HepG2 (cell line): Measurements from ENCODE around the gene TSC22D4. TPM values are rescaled to one million over a fixed set of nuclear protein-coding genes. Genes with fewer than 3 reads are reported as not detected.

ENCODE experiments used
- HDAC2 ChIP-seq: sonication (generic); formaldehyde crosslinking; IDR thresholded peaks from 2 replicates; pipeline ENCODE4 v1.4.0; 2020; ENCODE audit warnings: missing genetic modification reagents
- HOXA9 ChIP-seq: sonication (generic); formaldehyde crosslinking; IDR thresholded peaks from 2 replicates; pipeline ENCODE4 v1.8.1; 2022; ENCODE audit warnings: missing genetic modification reagents, mild to moderate bottlenecking, moderate library complexity, borderline replicate concordance
- MTA1 ChIP-seq: sonication (generic); formaldehyde crosslinking; IDR thresholded peaks from 2 replicates; pipeline ENCODE4 v1.4.0; 2020; ENCODE audit warnings: missing genetic modification reagents, mild to moderate bottlenecking, borderline replicate concordance
- PAF1 ChIP-seq: IDR thresholded peaks from 2 replicates; pipeline ENCODE4 v1.6.1; 2016; ENCODE audit warnings: missing genetic modification reagents, missing compliant biosample characterization
- SAFB2 ChIP-seq: sonication (generic); formaldehyde crosslinking; IDR thresholded peaks from 2 replicates; pipeline ENCODE4 v1.5.1; 2020; ENCODE audit warnings: missing genetic modification reagents, low read depth, mild to moderate bottlenecking, borderline replicate concordance
- SMARCE1 ChIP-seq: fragments of 450-650 bp; IDR thresholded peaks from 2 replicates; pipeline ENCODE4 v1.6.1; 2017; ENCODE audit warnings: borderline replicate concordance
- ZNF207 ChIP-seq: fragments of 450-650 bp; IDR thresholded peaks from 2 replicates; pipeline ENCODE4 v1.6.1; 2016; ENCODE audit warnings: antibody characterized with exemption, borderline replicate concordance
- ZNF232 ChIP-seq: sonication (generic); formaldehyde crosslinking; IDR thresholded peaks from 2 replicates; pipeline ENCODE4 v1.4.0; 2020; ENCODE audit warnings: missing genetic modification reagents, borderline replicate concordance
- ZNF264 ChIP-seq: sonication (generic); formaldehyde crosslinking; IDR thresholded peaks from 2 replicates; pipeline ENCODE4 v1.4.0; 2020; ENCODE audit warnings: missing genetic modification reagents
- ZNF326 ChIP-seq: sonication (generic); formaldehyde crosslinking; IDR thresholded peaks from 2 replicates; pipeline ENCODE4 v1.4.0; 2020; ENCODE audit warnings: missing genetic modification reagents, borderline replicate concordance
- ZNF329 ChIP-seq: sonication (generic); formaldehyde crosslinking; IDR thresholded peaks from 2 replicates; pipeline ENCODE4 v1.9.0; 2021; ENCODE audit warnings: low read depth, mild to moderate bottlenecking, missing genetic modification reagents
- ZNF501 ChIP-seq: sonication (generic); formaldehyde crosslinking; IDR thresholded peaks from 2 replicates; pipeline ENCODE4 v1.5.1; 2020; ENCODE audit warnings: mild to moderate bottlenecking, moderate library complexity, missing genetic modification reagents
- polyA plus RNA-seq, 8 experiments: library from polyadenylated mRNA; depleted of rRNA in 3 of 8; stranded (reverse) in 7 of 8; unstranded in 1 of 8; fragments of >200 nt; fragmentation: Illumina TruSeq in 4 of 8; extraction: Trizol in 4 of 8; gene quantifications; 2 replicates each; pipeline versions ENCODE4 v1.2.1 to v1.2.3, GENCODE V29; 2011 to 2016; ENCODE audit warnings: low read depth in 4 of 8, missing spikeins in 1 of 8, mixed read lengths in 1 of 8; ENCODE audit not compliant: insufficient read depth in 1 of 8
- total RNA-seq, 5 experiments: library from RNA; depleted of rRNA; stranded (reverse); fragments of >200 nt; fragmentation: Illumina TruSeq; extraction: Trizol; gene quantifications; 2 replicates each; pipeline ENCODE4 v1.2.3, GENCODE V29; 2016; ENCODE audit warnings: low read depth in 1 of 5
- TF ChIP-seq, protein P1 (sequence below): conservative IDR thresholded peaks from 2 replicates; pipeline ENCODE4 v1.6.1; 2018; ENCODE audit warnings: missing genetic modification reagents
- TF ChIP-seq, protein P2 (sequence below): sonication (generic); formaldehyde crosslinking; IDR thresholded peaks from 2 replicates; pipeline ENCODE4 v1.5.1; 2020; ENCODE audit warnings: mild to moderate bottlenecking, missing genetic modification reagents, borderline replicate concordance
- TF ChIP-seq, protein P3 (sequence below): sonication (generic); formaldehyde crosslinking; IDR thresholded peaks from 2 replicates; pipeline ENCODE4 v1.5.1; 2020; ENCODE audit warnings: mild to moderate bottlenecking, missing genetic modification reagents, moderate library complexity
- TF ChIP-seq, protein P4 (sequence below): sonication (generic); formaldehyde crosslinking; IDR thresholded peaks from 2 replicates; pipeline ENCODE4 v1.9.0; 2022; ENCODE audit warnings: missing genetic modification reagents, mild to moderate bottlenecking, borderline replicate concordance

TSC22D4 gene
- total and polyA plus RNA-seq, 2 of the 13 experiments (the other 11 are each of a cell fraction or from before 2014, with no cell fraction given) = 7.7 to 8.7 TPM

DNA sequence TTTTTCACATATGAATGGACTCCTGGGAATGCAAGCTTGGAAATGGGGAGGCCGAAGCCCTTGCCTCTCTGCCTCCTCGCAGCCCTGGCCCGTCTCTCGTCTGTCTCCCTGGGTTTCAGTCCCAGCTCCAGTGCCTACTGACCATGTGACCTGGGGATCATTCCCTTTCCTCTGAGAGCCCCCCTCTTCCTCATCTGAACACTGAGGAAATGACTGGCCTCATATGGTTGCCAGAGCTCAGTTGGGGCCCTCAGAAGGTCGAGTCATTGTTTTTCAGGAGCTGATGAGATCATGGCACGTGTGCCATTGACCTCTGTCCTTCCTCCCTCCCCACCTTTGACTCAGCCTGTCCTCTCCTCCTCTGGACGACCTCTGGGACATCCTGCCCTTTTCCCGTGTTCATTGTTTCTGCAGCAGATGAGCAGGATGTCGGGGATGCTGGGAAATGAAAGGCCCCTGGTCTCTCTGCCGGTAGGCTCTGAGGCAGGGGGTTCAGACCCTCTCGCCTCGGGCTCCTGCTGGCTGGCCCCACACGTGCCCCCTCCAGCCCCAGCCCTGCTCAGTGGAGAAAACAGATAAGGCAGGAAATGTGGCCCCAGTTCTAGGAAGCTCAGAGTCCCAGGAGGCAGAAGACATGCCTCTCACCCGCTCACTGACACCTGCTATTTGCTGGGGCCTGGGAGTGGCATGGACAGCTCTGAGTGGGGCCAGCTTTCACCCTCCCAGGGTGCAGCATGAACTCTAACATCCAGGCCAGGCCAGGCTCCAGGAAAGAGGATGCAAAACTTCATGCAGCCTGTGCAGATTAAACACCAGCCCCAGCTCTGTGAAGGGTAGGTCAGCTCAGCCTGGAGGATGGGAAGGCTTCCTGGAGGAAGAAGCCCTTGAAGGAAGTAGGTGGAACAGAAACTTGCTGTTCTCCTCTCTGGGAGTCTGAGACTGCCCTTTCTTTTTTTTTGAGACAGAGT lies 34.4 kb downstream of the TSC22D4 start (continued):
- TF ChIP-seq, protein P1, sequence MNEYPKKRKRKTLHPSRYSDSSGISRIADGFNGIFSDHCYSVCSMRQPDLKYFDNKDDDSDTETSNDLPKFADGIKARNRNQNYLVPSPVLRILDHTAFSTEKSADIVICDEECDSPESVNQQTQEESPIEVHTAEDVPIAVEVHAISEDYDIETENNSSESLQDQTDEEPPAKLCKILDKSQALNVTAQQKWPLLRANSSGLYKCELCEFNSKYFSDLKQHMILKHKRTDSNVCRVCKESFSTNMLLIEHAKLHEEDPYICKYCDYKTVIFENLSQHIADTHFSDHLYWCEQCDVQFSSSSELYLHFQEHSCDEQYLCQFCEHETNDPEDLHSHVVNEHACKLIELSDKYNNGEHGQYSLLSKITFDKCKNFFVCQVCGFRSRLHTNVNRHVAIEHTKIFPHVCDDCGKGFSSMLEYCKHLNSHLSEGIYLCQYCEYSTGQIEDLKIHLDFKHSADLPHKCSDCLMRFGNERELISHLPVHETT (CRISPR knock-in tag) = 0 out of 2 replicates have a peak, but pooled peaks have one; percentile 36
- TF ChIP-seq SMARCE1 (no peak), ZNF207 (no peak), ZNF232 (CRISPR knock-in tag) (no peak), SAFB2 (CRISPR knock-in tag) (no peak), HDAC2 (CRISPR knock-in tag) (peak; percentile 89), MTA1 (CRISPR knock-in tag) (peak; percentile 89; the same call in 1 of the 2 replicates), PAF1 (CRISPR knock-in tag) (no peak), ZNF501 (CRISPR knock-in tag) (peak; percentile 31; the same call in 1 of the 2 replicates), ZNF329 (CRISPR knock-in tag) (no peak; the same call in 1 of the 2 replicates), HOXA9 (CRISPR knock-in tag) (no peak), ZNF264 (CRISPR knock-in tag) (no peak), ZNF326 (CRISPR knock-in tag) (no peak)
- TF ChIP-seq, protein P2, sequence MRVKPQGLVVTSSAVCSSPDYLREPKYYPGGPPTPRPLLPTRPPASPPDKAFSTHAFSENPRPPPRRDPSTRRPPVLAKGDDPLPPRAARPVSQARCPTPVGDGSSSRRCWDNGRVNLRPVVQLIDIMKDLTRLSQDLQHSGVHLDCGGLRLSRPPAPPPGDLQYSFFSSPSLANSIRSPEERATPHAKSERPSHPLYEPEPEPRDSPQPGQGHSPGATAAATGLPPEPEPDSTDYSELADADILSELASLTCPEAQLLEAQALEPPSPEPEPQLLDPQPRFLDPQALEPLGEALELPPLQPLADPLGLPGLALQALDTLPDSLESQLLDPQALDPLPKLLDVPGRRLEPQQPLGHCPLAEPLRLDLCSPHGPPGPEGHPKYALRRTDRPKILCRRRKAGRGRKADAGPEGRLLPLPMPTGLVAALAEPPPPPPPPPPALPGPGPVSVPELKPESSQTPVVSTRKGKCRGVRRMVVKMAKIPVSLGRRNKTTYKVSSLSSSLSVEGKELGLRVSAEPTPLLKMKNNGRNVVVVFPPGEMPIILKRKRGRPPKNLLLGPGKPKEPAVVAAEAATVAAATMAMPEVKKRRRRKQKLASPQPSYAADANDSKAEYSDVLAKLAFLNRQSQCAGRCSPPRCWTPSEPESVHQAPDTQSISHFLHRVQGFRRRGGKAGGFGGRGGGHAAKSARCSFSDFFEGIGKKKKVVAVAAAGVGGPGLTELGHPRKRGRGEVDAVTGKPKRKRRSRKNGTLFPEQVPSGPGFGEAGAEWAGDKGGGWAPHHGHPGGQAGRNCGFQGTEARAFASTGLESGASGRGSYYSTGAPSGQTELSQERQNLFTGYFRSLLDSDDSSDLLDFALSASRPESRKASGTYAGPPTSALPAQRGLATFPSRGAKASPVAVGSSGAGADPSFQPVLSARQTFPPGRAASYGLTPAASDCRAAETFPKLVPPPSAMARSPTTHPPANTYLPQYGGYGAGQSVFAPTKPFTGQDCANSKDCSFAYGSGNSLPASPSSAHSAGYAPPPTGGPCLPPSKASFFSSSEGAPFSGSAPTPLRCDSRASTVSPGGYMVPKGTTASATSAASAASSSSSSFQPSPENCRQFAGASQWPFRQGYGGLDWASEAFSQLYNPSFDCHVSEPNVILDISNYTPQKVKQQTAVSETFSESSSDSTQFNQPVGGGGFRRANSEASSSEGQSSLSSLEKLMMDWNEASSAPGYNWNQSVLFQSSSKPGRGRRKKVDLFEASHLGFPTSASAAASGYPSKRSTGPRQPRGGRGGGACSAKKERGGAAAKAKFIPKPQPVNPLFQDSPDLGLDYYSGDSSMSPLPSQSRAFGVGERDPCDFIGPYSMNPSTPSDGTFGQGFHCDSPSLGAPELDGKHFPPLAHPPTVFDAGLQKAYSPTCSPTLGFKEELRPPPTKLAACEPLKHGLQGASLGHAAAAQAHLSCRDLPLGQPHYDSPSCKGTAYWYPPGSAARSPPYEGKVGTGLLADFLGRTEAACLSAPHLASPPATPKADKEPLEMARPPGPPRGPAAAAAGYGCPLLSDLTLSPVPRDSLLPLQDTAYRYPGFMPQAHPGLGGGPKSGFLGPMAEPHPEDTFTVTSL (CRISPR knock-in tag) = 0 out of 2 replicates have a peak, but pooled peaks have one; percentile 52
- TF ChIP-seq, protein P3, sequence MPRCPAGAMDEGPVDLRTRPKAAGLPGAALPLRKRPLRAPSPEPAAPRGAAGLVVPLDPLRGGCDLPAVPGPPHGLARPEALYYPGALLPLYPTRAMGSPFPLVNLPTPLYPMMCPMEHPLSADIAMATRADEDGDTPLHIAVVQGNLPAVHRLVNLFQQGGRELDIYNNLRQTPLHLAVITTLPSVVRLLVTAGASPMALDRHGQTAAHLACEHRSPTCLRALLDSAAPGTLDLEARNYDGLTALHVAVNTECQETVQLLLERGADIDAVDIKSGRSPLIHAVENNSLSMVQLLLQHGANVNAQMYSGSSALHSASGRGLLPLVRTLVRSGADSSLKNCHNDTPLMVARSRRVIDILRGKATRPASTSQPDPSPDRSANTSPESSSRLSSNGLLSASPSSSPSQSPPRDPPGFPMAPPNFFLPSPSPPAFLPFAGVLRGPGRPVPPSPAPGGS = no peak
- TF ChIP-seq, protein P4, sequence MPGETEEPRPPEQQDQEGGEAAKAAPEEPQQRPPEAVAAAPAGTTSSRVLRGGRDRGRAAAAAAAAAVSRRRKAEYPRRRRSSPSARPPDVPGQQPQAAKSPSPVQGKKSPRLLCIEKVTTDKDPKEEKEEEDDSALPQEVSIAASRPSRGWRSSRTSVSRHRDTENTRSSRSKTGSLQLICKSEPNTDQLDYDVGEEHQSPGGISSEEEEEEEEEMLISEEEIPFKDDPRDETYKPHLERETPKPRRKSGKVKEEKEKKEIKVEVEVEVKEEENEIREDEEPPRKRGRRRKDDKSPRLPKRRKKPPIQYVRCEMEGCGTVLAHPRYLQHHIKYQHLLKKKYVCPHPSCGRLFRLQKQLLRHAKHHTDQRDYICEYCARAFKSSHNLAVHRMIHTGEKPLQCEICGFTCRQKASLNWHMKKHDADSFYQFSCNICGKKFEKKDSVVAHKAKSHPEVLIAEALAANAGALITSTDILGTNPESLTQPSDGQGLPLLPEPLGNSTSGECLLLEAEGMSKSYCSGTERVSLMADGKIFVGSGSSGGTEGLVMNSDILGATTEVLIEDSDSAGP (CRISPR knock-in tag) = peak; percentile 39; the same call in 1 of the 2 replicates
